K562 (cell line): ENCODE data around the gene SNX25. TPM values are rescaled to one million over a fixed set of nuclear protein-coding genes. Genes with fewer than 3 reads are reported as not detected.

Experiments used
- ATAC-seq: fragments of 200-7000 bp; cut with Tn5 transposase; 3 replicates; pipeline ENCODE4 v1.9.1; 2020; ENCODE audit warnings: moderate library complexity
- BruUV-seq: library from RNA; stranded (reverse); fragments of 400-500 nt; replicated peaks from 2 replicates; lab custom pipeline; 2021; lab: Mats Ljungman, UMichigan
- CTCF ChIA-PET: fragments of 300-600 bp; formaldehyde crosslinking; extraction: SDS; loops from one replicate; lab custom pipeline; 2021; ENCODE audit warnings: low intra/inter-chr PET ratio; lab: Yijun Ruan, JAX
- POLR2A ChIA-PET: fragments of 300-600, 350-650 bp; sonication (Branson Sonifier 250); formaldehyde crosslinking; extraction: SDS; loops from one replicate; lab custom pipeline; 2021; ENCODE audit warnings: antibody characterized with exemption, inconsistent platforms; lab: Yijun Ruan, JAX
- DNase-seq, 4 experiments: peaks; one replicate each; pipeline versions ENCODE4 v3.0.0 to v3.0.0-alpha.2; 2011 to 2018; ENCODE audit warnings: low spot score in 3 of 4, mixed read lengths in 3 of 4; ENCODE audit errors: extremely low read depth in 1 of 4
- FAIRE-seq: peaks from 2 replicates; lab custom pipeline; 2011; peaks lifted over from hg19 to GRCh38; lab: Jason Lieb, UNC
- H2AFZ ChIP-seq: 2 replicates; pipeline ENCODE4 v1.6.0; 2011; ENCODE audit warnings: low read depth, low read length, control low read depth, inconsistent platforms
- H3K27ac ChIP-seq: fragments of 200-600 bp; 3 replicates; pipeline ENCODE4 v1.8.0; 2011; ENCODE audit warnings: low read depth, mild to moderate bottlenecking, control low read depth, inconsistent platforms, low read length, moderate library complexity, mixed read lengths; ENCODE audit errors: extremely low read depth
- H3K27me3 ChIP-seq, 2 experiments: fragments of 300-600 bp in 1 of 2; 2 replicates in 1 of 2; 3 replicates in 1 of 2; pipeline versions ENCODE4 v1.6.0 to v1.8.0; 2011; ENCODE audit warnings: inconsistent platforms in 2 of 2, low read length in 2 of 2, mild to moderate bottlenecking in 1 of 2, mixed read lengths in 1 of 2, moderate library complexity in 1 of 2; ENCODE audit not compliant: control insufficient read depth in 2 of 2, insufficient read depth in 2 of 2
- H3K36me3 ChIP-seq: fragments of 300-600 bp; 3 replicates; pipeline ENCODE4 v1.8.0; 2011; ENCODE audit warnings: mild to moderate bottlenecking, low read length, inconsistent platforms; ENCODE audit not compliant: control insufficient read depth, insufficient read depth
- H3K4me1 ChIP-seq, 2 experiments: fragments of 200-600 bp in 1 of 2; replicated peaks in 1 of 2; 2 replicates in 1 of 2; 3 replicates in 1 of 2; pipeline versions ENCODE4 v1.5.1 to v1.8.0; 2011; ENCODE audit warnings: inconsistent platforms in 2 of 2, low read length in 2 of 2, mild to moderate bottlenecking in 1 of 2, mixed read lengths in 1 of 2, moderate library complexity in 1 of 2; ENCODE audit not compliant: control insufficient read depth in 2 of 2, insufficient read depth in 2 of 2
- H3K4me2 ChIP-seq: 2 replicates; pipeline ENCODE4 v1.6.1; 2011; ENCODE audit warnings: low read length, control low read depth, inconsistent platforms, mixed read lengths; ENCODE audit not compliant: insufficient read depth
- H3K4me3 ChIP-seq: fragments of 200-600 bp; sonication (generic), shearing (Covaris generic); 2 replicates; pipeline ENCODE4 v1.5.1; 2016; ENCODE audit warnings: control low read depth, inconsistent platforms
- H3K79me2 ChIP-seq: fragments of 200-600 bp; 3 replicates; pipeline ENCODE4 v1.8.0; 2011; ENCODE audit warnings: low read length, inconsistent platforms; ENCODE audit not compliant: control insufficient read depth, insufficient read depth
- H3K9ac ChIP-seq, 2 experiments: 2 replicates each; pipeline versions ENCODE4 v1.6.0 to v1.6.1; 2011; ENCODE audit warnings: low read depth in 2 of 2, low read length in 2 of 2, control low read depth in 1 of 2, inconsistent platforms in 1 of 2, mild to moderate bottlenecking in 1 of 2, mixed read lengths in 1 of 2; ENCODE audit not compliant: insufficient read depth in 1 of 2
- H3K9me1 ChIP-seq: one replicate; pipeline ENCODE4 v1.6.0; 2011; ENCODE audit warnings: inconsistent platforms, mild to moderate bottlenecking, low read length, moderate library complexity; ENCODE audit not compliant: control insufficient read depth, insufficient read depth
- H3K9me3 ChIP-seq: replicated peaks from 2 replicates; pipeline ENCODE4 v1.5.1; 2011; ENCODE audit warnings: low read depth, low read length, inconsistent platforms; ENCODE audit not compliant: control insufficient read depth, insufficient read depth
- H4K20me1 ChIP-seq: replicated peaks from 2 replicates; pipeline ENCODE4 v1.6.1; 2011; ENCODE audit warnings: low read length, inconsistent platforms, mixed read lengths; ENCODE audit not compliant: control insufficient read depth, insufficient read depth
- ATF7 ChIP-seq: fragments of 450-650 bp; IDR thresholded peaks from 2 replicates; pipeline ENCODE4 v1.7.1; 2014; ENCODE audit warnings: mild to moderate bottlenecking, moderate library complexity
- BRD9 ChIP-seq: fragments of 450-650 bp; IDR thresholded peaks from 2 replicates; pipeline ENCODE4 v1.6.1; 2018; ENCODE audit warnings: low read depth; ENCODE audit not compliant: partially characterized antibody
- MAFG ChIP-seq: fragments of 450-650 bp; conservative IDR thresholded peaks from 2 replicates; pipeline ENCODE4 v1.6.1; 2016; ENCODE audit warnings: missing genetic modification characterization, missing compliant biosample characterization
- MAFK ChIP-seq: IDR thresholded peaks from 2 replicates; pipeline ENCODE4 v1.6.1; 2011; ENCODE audit warnings: low read length, improper control_type of control experiment
- RAD51 ChIP-seq: fragments of 450-650 bp; IDR thresholded peaks from 2 replicates; pipeline ENCODE4 v1.7.1; 2016; ENCODE audit warnings: low read depth, mild to moderate bottlenecking, borderline replicate concordance
- SETDB1 ChIP-seq: IDR thresholded peaks from one replicate; pipeline ENCODE4 v1.6.1; 2012; ENCODE audit warnings: low read length, control low read depth, inconsistent platforms
- TAF15 ChIP-seq: fragments of 200-400 bp; formaldehyde crosslinking; IDR thresholded peaks from 2 replicates; pipeline ENCODE4 v1.6.1; 2017; ENCODE audit warnings: mild to moderate bottlenecking, low read depth, low read length, moderate library complexity
- TAL1 ChIP-seq: fragments of 450-650 bp; IDR thresholded peaks from 2 replicates; pipeline ENCODE4 v1.6.1; 2016; ENCODE audit warnings: mild to moderate bottlenecking
- TBL1XR1 ChIP-seq, 2 experiments: IDR thresholded peaks; 2 replicates each; pipeline ENCODE4 v1.6.1; 2012; ENCODE audit warnings: improper control_type of control experiment in 2 of 2, low read length in 2 of 2, mild to moderate bottlenecking in 1 of 2
- THRAP3 ChIP-seq: fragments of 450-650 bp; IDR thresholded peaks from 2 replicates; pipeline ENCODE4 v1.6.1; 2016; ENCODE audit warnings: mild to moderate bottlenecking, inconsistent platforms, borderline replicate concordance
- ZBTB12 ChIP-seq: fragments of 250-450 bp; sonication (Bioruptor Pico); IDR thresholded peaks from 2 replicates; pipeline ENCODE4 v1.4.0; 2020
- ZBTB8A ChIP-seq: fragments of 450-650 bp; IDR thresholded peaks from 2 replicates; pipeline ENCODE4 v1.6.1; 2018; ENCODE audit warnings: mild to moderate bottlenecking, moderate library complexity; ENCODE audit not compliant: partially characterized antibody
- ZC3H4 ChIP-seq: sonication (generic); formaldehyde crosslinking; IDR thresholded peaks from 2 replicates; pipeline ENCODE4 v1.9.0; 2021; ENCODE audit warnings: missing genetic modification reagents, borderline replicate concordance
- ZFP1 ChIP-seq: fragments of 450-650 bp; formaldehyde crosslinking; IDR thresholded peaks from 2 replicates; pipeline ENCODE4 v1.4.0; 2020; ENCODE audit warnings: mild to moderate bottlenecking, mixed read lengths
- ZNF212 ChIP-seq: fragments of 450-650 bp; formaldehyde crosslinking; IDR thresholded peaks from 2 replicates; pipeline ENCODE4 v1.4.0; 2020; ENCODE audit warnings: mild to moderate bottlenecking
- ZNF586 ChIP-seq: fragments of 450-650 bp; formaldehyde crosslinking; conservative IDR thresholded peaks from 2 replicates; pipeline ENCODE4 v1.4.0; 2020; ENCODE audit warnings: mild to moderate bottlenecking, moderate library complexity
- ZNF785 ChIP-seq: fragments of 250-450 bp; sonication (Bioruptor Pico); IDR thresholded peaks from 2 replicates; pipeline ENCODE4 v1.4.0; 2020; ENCODE audit warnings: mild to moderate bottlenecking
- WGBS: fragments of 100-300 bp; shearing (Covaris generic); methylation state at CpG from one replicate; pipeline ENCODE4 v1.1.6; 2016; ENCODE audit warnings: low coverage, mixed read lengths; ENCODE audit not compliant: insufficient coverage; ENCODE audit errors: missing lambda C conversion rate; 5-methylcytosine and 5-hydroxymethylcytosine counted together
- in situ Hi-C: fragments of 300-500 bp; cut with MboI; formaldehyde crosslinking; loops from 4 replicates; pipeline ENCODE4 v1.15.0; 2018; ENCODE audit warnings: inconsistent platforms, mixed read lengths
- intact Hi-C: fragments of 100-400 bp; cut with micrococcal nuclease; formaldehyde crosslinking; loops from 2 replicates; pipeline ENCODE4 v1.14.2; 2022
- polyA plus RNA-seq, 8 experiments: library from polyadenylated mRNA; depleted of rRNA in 4 of 8; stranded (reverse) in 5 of 8; unstranded in 3 of 8; fragments of >200 nt; fragmentation: Nextera tagmentation in 2 of 8; fragmentation: Illumina TruSeq in 1 of 8; extraction: Ambion mirVana in 2 of 8; extraction: Trizol in 1 of 8; gene quantifications; 2 replicates each; pipeline versions ENCODE4 v1.2.1 to v1.2.3, GENCODE V29; 2011 to 2014; ENCODE audit warnings: inconsistent platforms in 1 of 8, missing spikeins in 1 of 8
- total RNA-seq, 7 experiments: library from RNA; depleted of rRNA in 6 of 7; stranded (reverse); fragments of >200 nt in 6 of 7; fragmentation: Illumina TruSeq in 2 of 7; extraction: Trizol in 2 of 7; gene quantifications; 2 replicates each; pipeline versions ENCODE4 v1.2.1 to v1.2.3, GENCODE V29; 2011 to 2021; ENCODE audit warnings: low replicate concordance in 1 of 7
- TF ChIP-seq, protein P1 (sequence below): sonication (generic); formaldehyde crosslinking; IDR thresholded peaks from 2 replicates; pipeline ENCODE4 v1.9.0; 2022; ENCODE audit warnings: mild to moderate bottlenecking, missing genetic modification reagents
- TF ChIP-seq, protein P2 (sequence below): fragments of 450-650 bp; IDR thresholded peaks from one replicate; pipeline ENCODE4 v1.6.1; 2018; ENCODE audit warnings: mild to moderate bottlenecking, moderate library complexity; ENCODE audit not compliant: partially characterized antibody

The SNX25 gene
- total and polyA plus RNA-seq, 9 of the 15 experiments (the other 6 are each of a cell fraction or from before 2014, with no cell fraction given) = 2.5 to 23.4 (median 13.3) TPM

- intact Hi-C loops = no loop called here
These were observed 113.4 kb downstream of the SNX25 start for GRCh38 chr4:185322803-185323202.

More at GRCh38 chr4:185322803-185323202, 113.4 kb downstream of the SNX25 start:
- Histone ChIP-seq H3K27me3 (no peaks in the 10 kb centered on the region), H3K79me2 (no peaks in the 10 kb centered on the region), H3K4me2 (no peak overlapping the region), H3K9me3 (peaks cover 11% of the 10 kb centered on the region), H3K4me3 (no peak overlapping the region), H4K20me1 (no peaks in the 10 kb centered on the region)
- in situ Hi-C loops = no loop called here
- TF ChIP-seq ZNF212 (no peak), ZNF586 (no peak), ATF7 (no peak), RAD51 (no peak), THRAP3 (no peak), MAFG (tag) (no peak), ZNF785 (CRISPR knock-in tag) (no peak), ZBTB8A (no peak), MAFK (no peak), TAL1 (no peak), TBL1XR1 (IDR thresholded peaks at IDR 0.05; ENCODE audit: low read length in 2 of 2) (no peak), BRD9 (no peak), ZFP1 (no peak), TAF15 (no peak), ZC3H4 (no peak), SETDB1 (no peak), ZBTB12 (no peak)
- TF ChIP-seq, protein P1, sequence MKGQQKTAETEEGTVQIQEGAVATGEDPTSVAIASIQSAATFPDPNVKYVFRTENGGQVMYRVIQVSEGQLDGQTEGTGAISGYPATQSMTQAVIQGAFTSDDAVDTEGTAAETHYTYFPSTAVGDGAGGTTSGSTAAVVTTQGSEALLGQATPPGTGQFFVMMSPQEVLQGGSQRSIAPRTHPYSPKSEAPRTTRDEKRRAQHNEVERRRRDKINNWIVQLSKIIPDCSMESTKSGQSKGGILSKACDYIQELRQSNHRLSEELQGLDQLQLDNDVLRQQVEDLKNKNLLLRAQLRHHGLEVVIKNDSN (CRISPR knock-in tag) = no peak
- TF ChIP-seq, protein P2, sequence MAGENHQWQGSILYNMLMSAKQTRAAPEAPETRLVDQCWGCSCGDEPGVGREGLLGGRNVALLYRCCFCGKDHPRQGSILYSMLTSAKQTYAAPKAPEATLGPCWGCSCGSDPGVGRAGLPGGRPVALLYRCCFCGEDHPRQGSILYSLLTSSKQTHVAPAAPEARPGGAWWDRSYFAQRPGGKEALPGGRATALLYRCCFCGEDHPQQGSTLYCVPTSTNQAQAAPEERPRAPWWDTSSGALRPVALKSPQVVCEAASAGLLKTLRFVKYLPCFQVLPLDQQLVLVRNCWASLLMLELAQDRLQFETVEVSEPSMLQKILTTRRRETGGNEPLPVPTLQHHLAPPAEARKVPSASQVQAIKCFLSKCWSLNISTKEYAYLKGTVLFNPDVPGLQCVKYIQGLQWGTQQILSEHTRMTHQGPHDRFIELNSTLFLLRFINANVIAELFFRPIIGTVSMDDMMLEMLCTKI = no peak
- TF ChIP-seq, all 486 proteins: peak for 0
- H3K9me1 ChIP-seq = no peaks in the 10 kb centered on the region
- H3K9ac ChIP-seq = no peak overlapping the region
- no peak overlapping the region for H3K27ac ChIP-seq
- H2AFZ ChIP-seq = no peak overlapping the region
- H3K36me3 ChIP-seq = peaks cover 16% of the 10 kb centered on the region; the same call in 2 of the 3 replicates
- no peak for FAIRE-seq
- ChIA-PET CTCF (no interaction called here), POLR2A (no interaction called here)
- no TSS peak for BruUV-seq
- no peak for ATAC-seq
- H3K4me1 ChIP-seq = peaks cover 0 to 7% of the 10 kb centered on the region in 2 experiments; a peak in 2 of 5 replicates
- WGBS = 61% methylated on average over 2 of the region's 2 CpGs
- no peak for DNase-seq
